GM10248 (cell line): ENCODE data around the gene CAMTA1.

Source experiments
- CTCF ChIA-PET: fragments of 300-600 bp; sonication (Branson Sonifier 250); formaldehyde crosslinking; extraction: SDS; loops from one replicate; lab custom pipeline; 2021; ENCODE audit warnings: antibody characterized with exemption; lab: Yijun Ruan, JAX
- POLR2A ChIA-PET: fragments of 350-650 bp; sonication (Branson Sonifier 250); formaldehyde crosslinking; extraction: SDS; loops from one replicate; lab custom pipeline; 2020; ENCODE audit warnings: antibody characterized with exemption; lab: Yijun Ruan, JAX
- DNase-seq: peaks from one replicate; pipeline ENCODE4 v3.0.0; 2012; ENCODE audit errors: extremely low spot score
- TF ChIP-seq, protein P1 (sequence below): IDR thresholded peaks from 2 replicates; pipeline ENCODE4 v1.5.1; 2012; ENCODE audit warnings: mild to moderate bottlenecking, low read depth; ENCODE audit errors: extremely low read depth, missing control alignments, control extremely low read depth

Gene CAMTA1

DNA sequence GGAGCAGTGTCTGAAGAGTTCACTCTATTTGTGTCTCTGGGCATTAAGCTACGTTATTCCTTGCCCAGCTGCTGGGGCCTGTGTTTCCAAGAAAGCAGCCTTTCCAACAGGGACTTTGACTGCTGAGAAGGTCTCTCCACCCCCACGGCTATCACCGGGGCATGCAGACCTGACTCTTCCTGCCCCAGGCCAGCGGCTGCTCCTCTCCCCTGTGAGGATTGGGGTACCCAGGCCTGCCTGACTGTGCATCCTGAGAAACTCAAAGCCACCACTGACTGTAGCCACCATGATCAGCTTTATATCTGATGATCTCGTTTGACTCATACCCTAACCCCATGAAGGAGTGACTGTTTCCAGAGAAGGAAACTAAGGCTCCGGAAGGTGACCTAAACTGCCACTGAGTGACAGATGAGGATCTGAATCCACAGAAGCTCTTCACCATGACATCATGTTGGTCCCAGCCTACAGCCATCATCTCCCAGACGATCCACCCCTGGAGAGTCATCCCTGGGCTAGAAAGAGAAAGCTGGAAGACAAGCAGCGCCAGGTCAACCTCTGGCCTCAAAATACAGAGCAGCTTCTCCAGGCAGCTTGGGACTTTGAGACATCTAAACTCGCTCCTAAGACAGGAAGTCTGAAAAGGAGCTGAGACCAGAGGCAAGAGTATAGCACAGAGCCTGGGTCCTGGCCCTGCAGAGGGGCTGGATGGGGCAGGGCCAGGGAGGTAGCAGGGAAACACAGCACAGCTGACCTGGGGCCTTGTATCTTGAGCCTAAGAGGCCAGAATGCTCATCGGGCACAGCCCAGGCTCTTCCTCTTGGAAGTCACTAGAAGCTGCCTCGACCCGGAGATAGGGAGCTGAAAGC, 741.8 kb downstream of the CAMTA1 start:
- TF ChIP-seq, protein P1, sequence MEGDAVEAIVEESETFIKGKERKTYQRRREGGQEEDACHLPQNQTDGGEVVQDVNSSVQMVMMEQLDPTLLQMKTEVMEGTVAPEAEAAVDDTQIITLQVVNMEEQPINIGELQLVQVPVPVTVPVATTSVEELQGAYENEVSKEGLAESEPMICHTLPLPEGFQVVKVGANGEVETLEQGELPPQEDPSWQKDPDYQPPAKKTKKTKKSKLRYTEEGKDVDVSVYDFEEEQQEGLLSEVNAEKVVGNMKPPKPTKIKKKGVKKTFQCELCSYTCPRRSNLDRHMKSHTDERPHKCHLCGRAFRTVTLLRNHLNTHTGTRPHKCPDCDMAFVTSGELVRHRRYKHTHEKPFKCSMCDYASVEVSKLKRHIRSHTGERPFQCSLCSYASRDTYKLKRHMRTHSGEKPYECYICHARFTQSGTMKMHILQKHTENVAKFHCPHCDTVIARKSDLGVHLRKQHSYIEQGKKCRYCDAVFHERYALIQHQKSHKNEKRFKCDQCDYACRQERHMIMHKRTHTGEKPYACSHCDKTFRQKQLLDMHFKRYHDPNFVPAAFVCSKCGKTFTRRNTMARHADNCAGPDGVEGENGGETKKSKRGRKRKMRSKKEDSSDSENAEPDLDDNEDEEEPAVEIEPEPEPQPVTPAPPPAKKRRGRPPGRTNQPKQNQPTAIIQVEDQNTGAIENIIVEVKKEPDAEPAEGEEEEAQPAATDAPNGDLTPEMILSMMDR, result no peak
- POLR2A ChIA-PET, result no interaction called here

DNA sequence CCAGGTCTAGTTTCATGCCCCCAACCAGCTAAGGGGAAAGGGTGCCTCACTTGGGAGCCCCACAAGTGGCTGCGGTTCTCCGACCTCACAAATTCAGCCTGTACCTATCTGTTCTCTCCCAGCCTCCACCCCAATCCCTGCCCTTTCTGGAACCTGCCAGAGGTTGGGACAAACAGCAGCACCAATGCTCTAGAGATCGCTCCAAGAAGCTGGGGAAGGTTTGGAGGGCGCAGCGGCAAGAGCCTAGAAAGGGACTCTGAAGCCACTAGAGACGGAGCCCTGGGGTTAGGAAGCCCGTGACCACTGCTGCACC, 742.4 kb downstream of the CAMTA1 start:
- ChIA-PET POLR2A (no interaction called here), CTCF (interaction anchor here (1.1 to 1.5 kb wide), 2 partner anchors 12 kb away, joined by 3 to 4 read pairs; no protein-coding TSS in a partner anchor)
- TF ChIP-seq, protein P1, result no peak
- DNase-seq, result no peak

More for the DNA sequence above, 741.8 kb downstream of the CAMTA1 start:
- no peak for DNase-seq
- CTCF ChIA-PET, result interaction anchor here (1.1 to 1.5 kb wide), 2 partner anchors 11 to 13 kb away, joined by 3 to 4 read pairs; no protein-coding TSS in a partner anchor

DNA sequence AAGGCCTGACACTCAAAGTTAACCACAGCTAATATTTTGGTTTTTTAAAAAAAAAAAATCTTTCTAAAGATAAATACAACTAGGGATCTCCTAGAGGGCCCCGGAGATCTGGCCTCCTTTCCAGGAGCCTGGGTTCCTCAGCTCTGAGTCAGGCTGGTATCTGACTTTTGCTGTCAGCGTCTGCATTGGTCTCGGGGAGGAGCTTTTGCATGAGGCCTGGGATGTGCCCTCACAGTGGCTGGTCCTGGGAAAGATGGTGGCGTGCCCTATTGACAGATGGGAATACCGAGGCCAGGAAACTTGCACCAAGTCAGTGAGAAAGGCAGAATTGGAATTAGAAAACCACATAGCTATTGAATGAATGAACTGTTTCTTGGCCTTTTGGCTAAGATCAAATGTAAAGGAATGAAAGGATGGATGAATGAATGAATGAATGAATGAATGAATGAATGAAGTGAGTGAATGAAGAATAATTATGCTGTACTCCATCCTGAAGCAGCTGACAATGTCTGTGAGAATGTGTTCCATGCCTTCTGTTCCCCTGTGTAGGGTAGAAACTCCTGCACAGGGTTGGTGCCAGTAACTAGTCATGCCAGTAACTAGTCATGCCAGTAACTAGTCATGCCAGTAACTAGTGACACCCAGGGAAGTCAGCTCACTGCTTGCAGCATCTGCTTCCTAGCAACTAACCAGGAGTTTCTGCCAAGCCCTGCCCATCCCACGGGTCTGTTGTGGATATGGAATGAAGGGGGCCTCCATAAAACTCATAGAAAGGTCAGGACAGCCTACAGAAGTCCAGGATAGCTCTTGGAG, 743.3 kb downstream of the CAMTA1 start:
- POLR2A ChIA-PET, result no interaction called here
- TF ChIP-seq, protein P1, result no peak
- CTCF ChIA-PET, result interaction anchor here (2.1 kb wide), 1 partner anchor 12 kb away, joined by 7 read pairs; no protein-coding TSS in a partner anchor
- no peak for DNase-seq

DNA sequence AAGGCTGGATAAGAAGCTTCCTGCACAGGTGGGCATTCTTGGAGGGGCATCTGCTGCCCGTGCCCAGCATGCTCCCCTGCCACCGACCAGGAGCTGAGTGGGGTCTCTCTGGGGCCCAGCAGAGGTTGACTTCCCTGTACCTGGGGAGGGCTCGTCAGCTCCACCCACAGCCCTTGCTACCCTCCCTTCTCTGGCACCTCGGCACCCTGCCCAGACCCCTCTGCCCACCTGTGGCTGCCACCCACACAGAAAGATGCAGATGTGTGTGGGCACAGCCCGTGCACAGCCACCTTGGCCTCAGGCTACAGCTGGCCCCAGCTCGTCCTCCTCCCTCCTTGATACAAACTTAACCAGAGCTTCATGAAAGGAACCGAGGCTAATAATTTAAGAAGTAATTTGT, 744.7 kb downstream of the CAMTA1 start:
- no peak for DNase-seq
- ChIA-PET POLR2A (no interaction called here), CTCF (interaction anchor here (2.1 kb wide), 1 partner anchor 11 kb away, joined by 7 read pairs; no protein-coding TSS in a partner anchor)
- TF ChIP-seq, protein P1, result no peak

DNA sequence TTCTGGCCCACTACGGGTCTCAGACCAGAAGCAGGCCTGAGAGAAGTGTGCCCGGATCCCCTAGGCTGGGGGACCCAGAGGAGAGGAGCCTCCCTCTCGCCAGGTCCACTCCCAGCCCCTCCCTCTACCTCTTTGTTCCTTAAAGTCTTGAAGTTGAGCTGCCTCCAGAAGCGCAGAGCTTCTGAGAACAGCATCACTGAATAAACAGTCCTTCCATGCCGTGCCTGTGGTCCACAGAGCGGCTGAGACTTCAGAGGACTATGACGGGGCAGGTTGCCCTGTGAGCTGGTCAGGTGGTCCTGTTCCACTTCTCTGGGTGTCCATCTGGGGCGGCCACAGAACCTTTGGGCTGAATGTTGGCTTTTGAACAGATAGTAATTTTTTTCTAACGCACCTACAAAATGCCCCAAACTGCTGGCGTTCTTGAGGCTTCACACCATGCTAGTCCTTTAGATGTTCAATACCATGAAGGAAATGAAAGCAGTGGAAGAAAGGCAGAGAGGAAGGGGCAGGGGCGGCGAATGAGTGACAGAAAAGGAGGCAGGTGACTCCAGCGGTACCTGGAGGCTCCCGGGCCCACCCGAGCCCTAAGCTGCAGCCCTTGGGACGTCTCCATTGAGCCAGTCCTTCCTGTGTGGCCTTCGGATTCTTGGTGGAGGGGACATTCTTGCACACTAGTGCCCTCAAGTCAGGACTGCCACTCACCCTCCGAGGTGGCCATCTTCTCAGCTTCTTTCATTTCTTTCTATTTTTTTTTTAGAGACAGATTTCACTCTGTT, 746.5 kb downstream of the CAMTA1 start:
- TF ChIP-seq, protein P1, result no peak
- POLR2A ChIA-PET, result no interaction called here
- no peak for DNase-seq
- CTCF ChIA-PET, result no interaction called here

DNA sequence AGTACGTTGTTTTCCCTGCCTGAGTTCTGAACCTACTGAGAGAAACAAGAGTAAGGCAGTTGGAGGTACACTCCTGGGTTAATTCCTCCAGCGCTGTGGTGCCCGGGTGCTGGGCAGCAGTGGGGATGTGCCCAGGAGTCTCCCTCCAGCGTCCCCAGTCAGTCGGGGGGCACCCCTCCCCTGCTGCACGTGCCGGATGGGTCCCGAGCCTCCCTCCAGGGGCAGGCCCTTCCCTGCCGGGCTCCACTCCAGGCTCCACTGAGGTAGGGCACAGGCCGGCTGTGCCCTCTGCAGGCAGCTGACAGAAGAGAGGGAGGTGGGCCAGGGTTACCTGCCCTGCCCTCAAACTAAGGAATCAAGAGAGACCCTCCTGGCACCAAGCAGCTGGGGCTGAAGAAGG, 747.8 kb downstream of the CAMTA1 start:
- ChIA-PET CTCF (no interaction called here), POLR2A (no interaction called here)
- no peak for DNase-seq
- TF ChIP-seq, protein P1, result no peak
